CD4-positive, alpha-beta T cell (primary cell): Measurements from ENCODE around the gene KIAA1671. TPM values are rescaled to one million over a fixed set of nuclear protein-coding genes. Genes with fewer than 3 reads are reported as not detected.

Source experiments
- ATAC-seq: fragments of 200-7000 bp; cut with Tn5 transposase; one replicate; pipeline ENCODE4 v1.10.0; 2022; ENCODE audit warnings: mild to moderate bottlenecking; ENCODE audit not compliant: poor library complexity
- CTCF ChIA-PET: fragments of 350-600 bp; sonication (Branson Sonifier 250); formaldehyde crosslinking; loops from one replicate; lab custom pipeline; 2021; ENCODE audit warnings: antibody characterized with exemption, inconsistent platforms; lab: Charles Lee
- POLR2A ChIA-PET: fragments of 350-600 bp; sonication (Branson Sonifier 250); formaldehyde crosslinking; loops from one replicate; lab custom pipeline; 2021; ENCODE audit warnings: antibody characterized with exemption, inconsistent platforms; lab: Charles Lee
- DNase-seq, 14 experiments: peaks; one replicate each; pipeline ENCODE4 v3.0.0-alpha.2; 2013 to 2020; ENCODE audit warnings: mixed read lengths in 2 of 14
- H3K27ac ChIP-seq, 2 donors: one replicate each; pipeline versions ENCODE4 v1.5.1 to v1.7.0; 2013; ENCODE audit warnings: low read length in 2 of 2, low read depth in 1 of 2, mild to moderate bottlenecking in 1 of 2
- H3K27me3 ChIP-seq, 2 experiments: 1 replicate in 1 of 2; 2 replicates in 1 of 2; pipeline versions ENCODE4 v1.6.1 to v1.7.0; 2013; ENCODE audit warnings: low read length in 2 of 2, control low read depth in 1 of 2, mild to moderate bottlenecking in 1 of 2, moderate library complexity in 1 of 2; ENCODE audit not compliant: insufficient read depth in 2 of 2, control insufficient read depth in 1 of 2
- H3K36me3 ChIP-seq: one replicate; pipeline ENCODE4 v1.6.1; 2013; ENCODE audit warnings: low read length, control low read depth; ENCODE audit not compliant: insufficient read depth
- H3K4me1 ChIP-seq: one replicate; pipeline ENCODE4 v1.6.1; 2013; ENCODE audit warnings: low read length, control low read depth; ENCODE audit not compliant: insufficient read depth
- H3K4me3 ChIP-seq: one replicate; pipeline ENCODE4 v1.5.1; 2013; ENCODE audit warnings: mild to moderate bottlenecking, low read length, moderate library complexity
- H3K9me3 ChIP-seq, 2 experiments: 1 replicate in 1 of 2; 2 replicates in 1 of 2; pipeline versions ENCODE4 v1.6.1 to v1.7.0; 2013; ENCODE audit warnings: low read length in 2 of 2, mild to moderate bottlenecking in 2 of 2, control low read depth in 1 of 2, moderate library complexity in 1 of 2; ENCODE audit not compliant: control insufficient read depth in 1 of 2, insufficient read depth in 1 of 2
- H3K27ac Mint-ChIP-seq: one replicate; pipeline ENCODE4 v1.8.0; 2020; ENCODE audit warnings: mixed read lengths
- H3K27me3 Mint-ChIP-seq: one replicate; pipeline ENCODE4 v1.8.0; 2021; ENCODE audit warnings: mixed read lengths
- H3K36me3 Mint-ChIP-seq: one replicate; pipeline ENCODE4 v1.8.0; 2021; ENCODE audit warnings: low read depth, mixed read lengths
- H3K4me1 Mint-ChIP-seq: one replicate; pipeline ENCODE4 v1.8.0; 2021; ENCODE audit warnings: low read depth, mixed read lengths
- H3K4me3 Mint-ChIP-seq: one replicate; pipeline ENCODE4 v1.8.0; 2020; ENCODE audit warnings: mild to moderate bottlenecking, mixed read lengths
- H3K9me3 Mint-ChIP-seq: one replicate; pipeline ENCODE4 v1.8.0; 2020; ENCODE audit warnings: mixed read lengths
- intact Hi-C, 2 experiments: fragments of 100-400 bp; cut with DNase I in 1 of 2; cut with micrococcal nuclease in 1 of 2; formaldehyde crosslinking; loops; one replicate each; pipeline versions ENCODE4 v1.15.1 to v1.9.0; 2023 to 2025; cut with DNase I, micrococcal nuclease
- total RNA-seq, 174 experiments: library from RNA in 2 of 174; stranded (reverse) in 2 of 174; gene quantifications; one replicate each; pipeline ENCODE4 v1.2.3 and lab custom pipeline; 2021 to 2026
- TF ChIP-seq, protein P1 (sequence below): fragments of 200-600 bp; IDR thresholded peaks from one replicate; pipeline ENCODE4 v1.8.0; 2022; ENCODE audit warnings: antibody characterized with exemption, mild to moderate bottlenecking

KIAA1671 gene
- total RNA-seq, 2 experiments from 2014 or later = 2.6 to 2.9 TPM

DNA sequence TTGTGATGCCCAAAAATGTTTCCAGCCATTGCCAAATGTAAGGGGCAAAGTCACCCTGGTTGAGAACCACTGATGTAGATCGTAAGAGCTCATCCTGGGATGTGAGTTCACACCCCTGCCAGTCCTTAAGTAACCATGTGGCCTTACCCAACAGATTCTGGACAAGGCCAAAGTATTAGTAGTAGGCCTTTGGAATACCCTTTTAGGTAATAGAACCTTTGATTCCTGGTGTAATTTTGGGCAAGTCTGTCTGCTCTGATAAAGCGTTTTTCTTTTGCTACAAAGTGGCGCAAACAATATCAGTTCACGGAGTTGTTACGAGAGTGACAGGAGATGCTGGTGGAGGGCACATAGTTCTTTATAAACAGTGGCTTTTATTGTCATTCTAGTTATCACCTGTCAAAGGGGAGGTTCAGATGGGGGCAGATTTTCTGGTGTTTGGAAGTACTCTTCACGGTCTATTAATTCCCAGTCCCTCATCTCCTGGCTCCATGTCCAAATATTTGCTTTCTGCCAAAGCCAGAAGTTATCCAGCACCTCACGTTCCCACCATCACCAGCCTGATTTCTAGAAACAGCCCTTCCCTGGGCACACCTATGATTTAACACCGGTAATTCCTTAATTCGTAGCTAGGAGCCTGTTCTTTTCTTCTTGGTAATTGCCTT lies 173.3 kb downstream of the KIAA1671 start:
- H3K27ac ChIP-seq = no peak overlapping the region
- H3K4me1 ChIP-seq = no peaks in the 10 kb centered on the region
- no peak overlapping the region for H3K27ac Mint-ChIP-seq

DNA sequence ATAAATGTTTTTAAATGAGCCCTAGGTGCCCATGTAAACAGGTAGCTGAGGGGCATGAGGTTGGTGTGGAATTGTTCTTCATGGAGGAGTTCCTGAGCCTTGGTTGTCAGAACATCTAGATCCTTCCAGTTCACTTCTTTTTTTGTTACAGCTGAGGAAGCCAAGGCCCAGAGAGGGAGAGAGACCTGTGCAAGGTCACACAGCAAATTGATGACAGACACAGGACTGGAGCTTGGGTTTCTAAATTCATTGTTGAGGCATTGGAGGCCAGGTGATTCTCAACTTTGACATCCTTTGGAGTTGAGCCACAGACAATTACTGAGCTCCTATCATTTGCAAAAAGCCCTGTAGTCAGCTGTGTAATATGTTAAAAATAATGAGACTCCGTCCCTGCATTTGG lies 174.0 kb downstream of the KIAA1671 start:
- ChIA-PET POLR2A (interaction anchor here (0.9 kb wide), 1 partner anchor 57 kb away, joined by 3 read pairs; no protein-coding TSS in a partner anchor), CTCF (no interaction called here)
- no peaks in the 10 kb centered on the region for H3K4me1 Mint-ChIP-seq
- no peaks in the 10 kb centered on the region for H3K27me3 Mint-ChIP-seq
- Histone ChIP-seq H3K27me3 (no peaks in the 10 kb centered on the region), H3K4me3 (no peak overlapping the region), H3K9me3 (peaks cover 0 to 3% of the 10 kb centered on the region in 2 experiments), H3K27ac (no peak overlapping the region), H3K4me1 (no peaks in the 10 kb centered on the region), H3K36me3 (no peaks in the 10 kb centered on the region)
- DNase-seq (no peak), ATAC-seq (no peak)
- TF ChIP-seq, protein P1, sequence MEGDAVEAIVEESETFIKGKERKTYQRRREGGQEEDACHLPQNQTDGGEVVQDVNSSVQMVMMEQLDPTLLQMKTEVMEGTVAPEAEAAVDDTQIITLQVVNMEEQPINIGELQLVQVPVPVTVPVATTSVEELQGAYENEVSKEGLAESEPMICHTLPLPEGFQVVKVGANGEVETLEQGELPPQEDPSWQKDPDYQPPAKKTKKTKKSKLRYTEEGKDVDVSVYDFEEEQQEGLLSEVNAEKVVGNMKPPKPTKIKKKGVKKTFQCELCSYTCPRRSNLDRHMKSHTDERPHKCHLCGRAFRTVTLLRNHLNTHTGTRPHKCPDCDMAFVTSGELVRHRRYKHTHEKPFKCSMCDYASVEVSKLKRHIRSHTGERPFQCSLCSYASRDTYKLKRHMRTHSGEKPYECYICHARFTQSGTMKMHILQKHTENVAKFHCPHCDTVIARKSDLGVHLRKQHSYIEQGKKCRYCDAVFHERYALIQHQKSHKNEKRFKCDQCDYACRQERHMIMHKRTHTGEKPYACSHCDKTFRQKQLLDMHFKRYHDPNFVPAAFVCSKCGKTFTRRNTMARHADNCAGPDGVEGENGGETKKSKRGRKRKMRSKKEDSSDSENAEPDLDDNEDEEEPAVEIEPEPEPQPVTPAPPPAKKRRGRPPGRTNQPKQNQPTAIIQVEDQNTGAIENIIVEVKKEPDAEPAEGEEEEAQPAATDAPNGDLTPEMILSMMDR = no peak
- H3K36me3 Mint-ChIP-seq = peaks cover 5% of the 10 kb centered on the region
- H3K27ac Mint-ChIP-seq = no peak overlapping the region
- no peaks in the 10 kb centered on the region for H3K9me3 Mint-ChIP-seq
- no peak overlapping the region for H3K4me3 Mint-ChIP-seq
- intact Hi-C loops = no loop called here

More for the DNA sequence above, 173.3 kb downstream of the KIAA1671 start:
- ATAC-seq = no peak
- Mint-ChIP-seq H3K4me3 (no peak overlapping the region), H3K9me3 (no peaks in the 10 kb centered on the region), H3K4me1 (no peaks in the 10 kb centered on the region), H3K27me3 (no peaks in the 10 kb centered on the region), H3K36me3 (peaks cover 5% of the 10 kb centered on the region)
- POLR2A ChIA-PET = no interaction called here
- Histone ChIP-seq H3K36me3 (no peaks in the 10 kb centered on the region), H3K9me3 (peaks cover 0 to 3% of the 10 kb centered on the region in 2 experiments), H3K4me3 (no peak overlapping the region), H3K27me3 (no peaks in the 10 kb centered on the region)
- intact Hi-C loops = no loop called here
- DNase-seq = no peak
- TF ChIP-seq, protein P1 = no peak
- CTCF ChIA-PET = no interaction called here

DNA sequence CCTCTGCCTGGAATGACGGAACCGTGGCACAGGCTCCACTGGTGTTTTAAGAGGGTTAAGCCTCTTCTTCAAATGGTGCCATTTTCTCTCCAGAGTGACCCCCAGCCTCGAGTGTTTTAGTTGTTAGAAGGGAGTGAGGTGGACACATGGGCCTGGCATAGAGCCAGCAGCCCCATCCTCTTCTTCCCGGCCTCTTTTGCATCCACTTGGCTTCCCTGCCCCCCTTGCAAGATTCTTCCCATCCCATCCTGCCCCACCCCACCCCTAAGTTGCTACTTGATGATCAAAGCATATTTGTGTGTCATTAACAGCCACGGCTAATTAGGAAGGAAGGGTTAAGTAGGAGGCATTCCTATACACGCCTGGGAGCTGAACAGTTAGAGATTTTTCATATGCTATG lies 174.8 kb downstream of the KIAA1671 start:
- no peaks in the 10 kb centered on the region for H3K36me3 ChIP-seq
- H3K4me1 ChIP-seq = no peaks in the 10 kb centered on the region
- TF ChIP-seq, protein P1 = no peak
- Mint-ChIP-seq H3K4me1 (no peaks in the 10 kb centered on the region), H3K36me3 (peaks cover under 1% of the 10 kb centered on the region), H3K27ac (no peak overlapping the region), H3K9me3 (no peaks in the 10 kb centered on the region), H3K27me3 (no peaks in the 10 kb centered on the region), H3K4me3 (no peak overlapping the region)
- intact Hi-C loops = no loop called here
- CTCF ChIA-PET = no interaction called here
- POLR2A ChIA-PET = interaction anchor here (0.9 kb wide), 1 partner anchor 58 kb away, joined by 3 read pairs; no protein-coding TSS in a partner anchor
- H3K4me3 ChIP-seq = no peak overlapping the region
- H3K27ac ChIP-seq = no peak overlapping the region
- H3K9me3 ChIP-seq = peaks cover 0 to 3% of the 10 kb centered on the region in 2 experiments
- DNase-seq = no peak
- no peaks in the 10 kb centered on the region for H3K27me3 ChIP-seq
- no peak for ATAC-seq
